ENCODE results near the gene ANKRD49.

DNA sequence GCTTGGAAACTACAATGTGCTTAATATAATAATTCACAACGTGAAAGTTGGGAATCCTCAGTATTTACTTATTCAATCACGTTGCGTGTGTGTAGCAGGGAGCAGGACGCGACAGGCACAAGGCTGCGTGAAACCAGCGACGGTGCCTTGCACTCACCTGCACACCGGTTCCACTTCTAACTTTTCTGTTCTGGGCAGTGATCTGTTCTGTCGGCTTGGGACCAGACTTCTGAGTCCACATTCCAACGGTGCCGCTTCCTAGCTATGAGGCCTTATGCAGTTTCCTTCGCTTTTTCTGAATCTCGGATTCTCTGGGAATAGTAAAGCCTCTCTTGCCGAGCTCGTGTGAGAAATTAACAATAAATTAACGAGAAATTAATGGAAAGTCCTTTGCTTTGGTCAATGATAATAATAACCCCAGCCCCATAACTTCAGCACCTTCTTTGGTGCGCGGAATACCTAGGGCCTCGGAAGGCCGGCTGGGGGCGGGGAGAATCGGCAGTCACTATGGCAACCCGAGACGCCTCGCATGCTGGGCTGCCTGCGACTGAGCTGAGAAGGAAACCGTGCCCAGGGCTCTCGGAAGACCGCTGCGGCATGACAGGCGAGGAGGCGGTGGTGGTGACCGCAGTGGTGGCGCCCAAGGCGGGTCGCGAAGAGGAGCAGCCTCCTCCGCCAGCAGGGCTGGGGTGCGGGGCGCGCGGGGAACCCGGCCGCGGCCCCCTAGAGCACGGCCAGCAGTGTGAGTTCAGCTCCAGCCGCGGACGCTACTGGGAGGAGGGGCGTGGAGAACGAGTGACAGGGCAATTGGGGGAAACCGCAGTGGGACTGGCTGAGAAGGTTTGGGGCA is 18.4 kb downstream of the ANKRD49 start, which contains the start of gene C11orf97:
- TF ChIP-seq POLR2A (IDR thresholded peaks at IDR 0.05): no peak
- TF ChIP-seq, protein P1, sequence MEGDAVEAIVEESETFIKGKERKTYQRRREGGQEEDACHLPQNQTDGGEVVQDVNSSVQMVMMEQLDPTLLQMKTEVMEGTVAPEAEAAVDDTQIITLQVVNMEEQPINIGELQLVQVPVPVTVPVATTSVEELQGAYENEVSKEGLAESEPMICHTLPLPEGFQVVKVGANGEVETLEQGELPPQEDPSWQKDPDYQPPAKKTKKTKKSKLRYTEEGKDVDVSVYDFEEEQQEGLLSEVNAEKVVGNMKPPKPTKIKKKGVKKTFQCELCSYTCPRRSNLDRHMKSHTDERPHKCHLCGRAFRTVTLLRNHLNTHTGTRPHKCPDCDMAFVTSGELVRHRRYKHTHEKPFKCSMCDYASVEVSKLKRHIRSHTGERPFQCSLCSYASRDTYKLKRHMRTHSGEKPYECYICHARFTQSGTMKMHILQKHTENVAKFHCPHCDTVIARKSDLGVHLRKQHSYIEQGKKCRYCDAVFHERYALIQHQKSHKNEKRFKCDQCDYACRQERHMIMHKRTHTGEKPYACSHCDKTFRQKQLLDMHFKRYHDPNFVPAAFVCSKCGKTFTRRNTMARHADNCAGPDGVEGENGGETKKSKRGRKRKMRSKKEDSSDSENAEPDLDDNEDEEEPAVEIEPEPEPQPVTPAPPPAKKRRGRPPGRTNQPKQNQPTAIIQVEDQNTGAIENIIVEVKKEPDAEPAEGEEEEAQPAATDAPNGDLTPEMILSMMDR (IDR thresholded peaks at IDR 0.05): no peak
